ENCODE data around the gene GNGT2. TPM values are rescaled to one million over a fixed set of nuclear protein-coding genes. Genes with fewer than 3 reads are reported as not detected.

Gene GNGT2
- polyA plus RNA-seq, 1 of the 3 experiments (the other 2 are of a cell fraction) = 11.0 TPM

DNA sequence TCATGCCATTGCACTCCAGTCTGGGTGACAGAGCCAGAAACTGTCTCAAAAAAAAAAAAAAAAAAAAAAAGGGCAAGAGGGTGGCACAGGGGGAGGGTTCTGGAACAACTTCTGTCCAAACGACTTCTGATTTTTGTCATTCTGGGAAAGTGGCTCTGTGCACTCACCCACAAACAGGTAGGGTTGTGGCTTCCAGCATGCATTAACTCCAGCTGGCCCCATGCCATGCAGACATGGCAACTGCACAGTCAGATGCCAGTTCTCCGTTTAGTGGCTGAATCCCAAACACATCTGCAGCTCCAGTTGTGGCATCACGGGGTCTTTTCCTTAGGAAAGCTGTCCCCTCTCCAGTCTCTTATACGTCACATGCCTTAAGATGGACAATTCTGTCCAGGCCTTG, 47.5 kb downstream of the GNGT2 start:
- no peak overlapping the region for H3K4me2 ChIP-seq
- H3K9ac ChIP-seq = no peak overlapping the region
- TF ChIP-seq NRF1 (IDR thresholded peaks at IDR 0.05; ENCODE audit: low read depth, low read length) = no peak
- no peak for TF ChIP-seq MEF2A (IDR thresholded peaks at IDR 0.05; ENCODE audit: borderline replicate concordance, low read depth)
- TF ChIP-seq, protein P1, sequence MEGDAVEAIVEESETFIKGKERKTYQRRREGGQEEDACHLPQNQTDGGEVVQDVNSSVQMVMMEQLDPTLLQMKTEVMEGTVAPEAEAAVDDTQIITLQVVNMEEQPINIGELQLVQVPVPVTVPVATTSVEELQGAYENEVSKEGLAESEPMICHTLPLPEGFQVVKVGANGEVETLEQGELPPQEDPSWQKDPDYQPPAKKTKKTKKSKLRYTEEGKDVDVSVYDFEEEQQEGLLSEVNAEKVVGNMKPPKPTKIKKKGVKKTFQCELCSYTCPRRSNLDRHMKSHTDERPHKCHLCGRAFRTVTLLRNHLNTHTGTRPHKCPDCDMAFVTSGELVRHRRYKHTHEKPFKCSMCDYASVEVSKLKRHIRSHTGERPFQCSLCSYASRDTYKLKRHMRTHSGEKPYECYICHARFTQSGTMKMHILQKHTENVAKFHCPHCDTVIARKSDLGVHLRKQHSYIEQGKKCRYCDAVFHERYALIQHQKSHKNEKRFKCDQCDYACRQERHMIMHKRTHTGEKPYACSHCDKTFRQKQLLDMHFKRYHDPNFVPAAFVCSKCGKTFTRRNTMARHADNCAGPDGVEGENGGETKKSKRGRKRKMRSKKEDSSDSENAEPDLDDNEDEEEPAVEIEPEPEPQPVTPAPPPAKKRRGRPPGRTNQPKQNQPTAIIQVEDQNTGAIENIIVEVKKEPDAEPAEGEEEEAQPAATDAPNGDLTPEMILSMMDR (IDR thresholded peaks at IDR 0.05) = no peak
- no peak for TF ChIP-seq TAF1 (IDR thresholded peaks at IDR 0.05; ENCODE audit: borderline replicate concordance, low read depth, low read length)
- TF ChIP-seq YY1 (IDR thresholded peaks at IDR 0.05; ENCODE audit: low read depth) = no peak
- TF ChIP-seq SIN3A (IDR thresholded peaks at IDR 0.05; ENCODE audit: borderline replicate concordance, low read depth, low read length) = no peak
- no peak for TF ChIP-seq FOXJ3 (CRISPR knock-in tag; IDR thresholded peaks at IDR 0.05)
- TF ChIP-seq RFX5 (IDR thresholded peaks at IDR 0.05; ENCODE audit: low read length) = no peak
- no peak for TF ChIP-seq RXRA (IDR thresholded peaks at IDR 0.05; ENCODE audit: borderline replicate concordance, low read depth)
- TF ChIP-seq JUND (IDR thresholded peaks at IDR 0.05) = no peak
- TF ChIP-seq SMC3 (IDR thresholded peaks at IDR 0.05; ENCODE audit: low read depth, low read length) = no peak
- TF ChIP-seq GABPA (IDR thresholded peaks at IDR 0.05; ENCODE audit: low read depth) = no peak
- 17% methylated on average over 4 of the region's 4 CpGs for WGBS (ENCODE audit: low lambda C conversion rate)
- H3K27ac ChIP-seq (ENCODE audit: low read depth in 2 of 2, low read length in 1 of 2) = no peak overlapping the region
- no peaks in the 10 kb centered on the region for H3K79me2 ChIP-seq (ENCODE audit: insufficient read depth)
- H3K4me1 ChIP-seq (ENCODE audit: control insufficient read depth in 1 of 2, insufficient read depth in 2 of 2, low read depth in 1 of 2, low read length in 1 of 2) = no peaks in the 10 kb centered on the region
- no peak overlapping the region for H2AFZ ChIP-seq (ENCODE audit: low read depth)
- POLR2A ChIA-PET = no interaction called here
- H3K27me3 ChIP-seq (ENCODE audit: insufficient read depth) = peaks cover 87% of the 10 kb centered on the region
- DNase-seq = no peak
- CTCF ChIA-PET = no interaction called here
- H3K9me2 ChIP-seq = no peaks in the 10 kb centered on the region
- no peaks in the 10 kb centered on the region for H3K36me3 ChIP-seq (replicated peaks in 1 of 2; ENCODE audit: control insufficient read depth in 1 of 2, insufficient read depth in 2 of 2, low read length in 1 of 2)
- no peaks in the 10 kb centered on the region for H3F3A ChIP-seq (replicated peaks; ENCODE audit: insufficient read depth)
- H3K4me3 ChIP-seq (ENCODE audit: low read depth in 2 of 2, low read length in 1 of 2) = no peak overlapping the region
- no peaks in the 10 kb centered on the region for H3K9me3 ChIP-seq
- H4K20me1 ChIP-seq (ENCODE audit: insufficient read depth) = no peaks in the 10 kb centered on the region

DNA sequence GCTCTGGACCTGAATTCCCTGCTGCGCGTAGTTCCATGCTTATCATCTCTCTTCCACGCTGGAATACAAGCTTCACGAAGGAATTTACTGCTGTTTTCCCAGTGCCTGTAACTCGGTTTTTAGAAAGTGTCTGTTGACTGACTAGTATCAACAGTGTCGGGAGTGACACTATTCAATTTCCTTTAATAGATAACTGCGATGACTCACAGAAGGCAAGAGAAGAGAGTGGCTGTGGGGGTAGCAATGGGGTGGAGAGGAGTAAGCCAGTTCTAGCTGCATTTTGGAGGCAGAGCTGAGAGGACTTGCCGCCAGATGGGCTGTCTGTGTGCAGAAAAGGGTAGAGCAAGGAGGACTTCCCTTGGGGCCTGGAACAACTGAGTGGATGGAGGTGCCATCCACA, 52.6 kb downstream of the GNGT2 start:
- Histone ChIP-seq H3K9me3 (no peaks in the 10 kb centered on the region), H3K4me3 (ENCODE audit: low read depth in 2 of 2, low read length in 1 of 2) (no peak overlapping the region), H4K20me1 (ENCODE audit: insufficient read depth) (no peaks in the 10 kb centered on the region), H2AFZ (ENCODE audit: low read depth) (no peak overlapping the region), H3K79me2 (ENCODE audit: insufficient read depth) (no peaks in the 10 kb centered on the region), H3K9ac (no peak overlapping the region), H3K4me2 (no peak overlapping the region), H3K27me3 (ENCODE audit: insufficient read depth) (peaks cover 85% of the 10 kb centered on the region), H3K9me2 (no peaks in the 10 kb centered on the region), H3K36me3 (replicated peaks in 1 of 2; ENCODE audit: control insufficient read depth in 1 of 2, insufficient read depth in 2 of 2, low read length in 1 of 2) (no peaks in the 10 kb centered on the region), H3F3A (replicated peaks; ENCODE audit: insufficient read depth) (no peaks in the 10 kb centered on the region), H3K4me1 (ENCODE audit: control insufficient read depth in 1 of 2, insufficient read depth in 2 of 2, low read depth in 1 of 2, low read length in 1 of 2) (no peaks in the 10 kb centered on the region), H3K27ac (ENCODE audit: low read depth in 2 of 2, low read length in 1 of 2) (no peak overlapping the region)
- TF ChIP-seq REST (IDR thresholded peaks at IDR 0.05; ENCODE audit: low read depth, low read length) = no peak
- no peak for TF ChIP-seq FOXM1 (IDR thresholded peaks at IDR 0.05; ENCODE audit: low read depth)
- TF ChIP-seq FOSL2 (IDR thresholded peaks at IDR 0.05; ENCODE audit: borderline replicate concordance, low read depth) = no peak
- TF ChIP-seq TEAD4 (IDR thresholded peaks at IDR 0.05; ENCODE audit: borderline replicate concordance, insufficient read depth) = no peak
- TF ChIP-seq SMC3 (IDR thresholded peaks at IDR 0.05; ENCODE audit: low read depth, low read length) = no peak
- TF ChIP-seq TAF1 (IDR thresholded peaks at IDR 0.05; ENCODE audit: borderline replicate concordance, low read depth, low read length) = no peak
- TF ChIP-seq IRF3 (IDR thresholded peaks at IDR 0.05; ENCODE audit: low read depth, low read length) = no peak
- TF ChIP-seq FOXJ3 (CRISPR knock-in tag; IDR thresholded peaks at IDR 0.05) = no peak
- TF ChIP-seq TCF12 (IDR thresholded peaks at IDR 0.05) = no peak
- no peak for TF ChIP-seq EP300 (IDR thresholded peaks at IDR 0.05; ENCODE audit: borderline replicate concordance in 1 of 2, low read depth in 1 of 2, low read length in 1 of 2)
- TF ChIP-seq, protein P2, sequence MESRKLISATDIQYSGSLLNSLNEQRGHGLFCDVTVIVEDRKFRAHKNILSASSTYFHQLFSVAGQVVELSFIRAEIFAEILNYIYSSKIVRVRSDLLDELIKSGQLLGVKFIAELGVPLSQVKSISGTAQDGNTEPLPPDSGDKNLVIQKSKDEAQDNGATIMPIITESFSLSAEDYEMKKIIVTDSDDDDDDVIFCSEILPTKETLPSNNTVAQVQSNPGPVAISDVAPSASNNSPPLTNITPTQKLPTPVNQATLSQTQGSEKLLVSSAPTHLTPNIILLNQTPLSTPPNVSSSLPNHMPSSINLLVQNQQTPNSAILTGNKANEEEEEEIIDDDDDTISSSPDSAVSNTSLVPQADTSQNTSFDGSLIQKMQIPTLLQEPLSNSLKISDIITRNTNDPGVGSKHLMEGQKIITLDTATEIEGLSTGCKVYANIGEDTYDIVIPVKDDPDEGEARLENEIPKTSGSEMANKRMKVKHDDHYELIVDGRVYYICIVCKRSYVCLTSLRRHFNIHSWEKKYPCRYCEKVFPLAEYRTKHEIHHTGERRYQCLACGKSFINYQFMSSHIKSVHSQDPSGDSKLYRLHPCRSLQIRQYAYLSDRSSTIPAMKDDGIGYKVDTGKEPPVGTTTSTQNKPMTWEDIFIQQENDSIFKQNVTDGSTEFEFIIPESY (IDR thresholded peaks at IDR 0.05; ENCODE audit: borderline replicate concordance, low read depth) = no peak
- TF ChIP-seq NRF1 (IDR thresholded peaks at IDR 0.05; ENCODE audit: low read depth, low read length) = no peak
- no peak for DNase-seq
- 18% methylated on average over 8 of the region's 8 CpGs for WGBS (ENCODE audit: low lambda C conversion rate)
- ChIA-PET CTCF (interaction anchor here (1.1 to 1.2 kb wide), 2 partner anchors 23 to 69 kb away, joined by 4 read pairs; no protein-coding TSS in a partner anchor), POLR2A (no interaction called here)

Data from SK-N-SH (cell line).